ENCODE results near the gene THAP2.

Gene THAP2

GRCh38 chr12:71663561-71664410 is at the start of gene THAP2, which contains the start of gene ZFC3H1:
Gene THAP2 (plus strand): TSS chr12:71664301. CDS start chr12:71664510, 209 bp downstream.
Gene ZFC3H1 (minus strand): TSS chr12:71663848. CDS start chr12:71663610, 238 bp downstream.
- DNase-seq: peak; percentile 99

- no peak for DNase-seq
Measured at GRCh38 chr12:71621938-71622337, 42.2 kb upstream of the THAP2 start.

GRCh38 chr12:71625476-71625875 is 38.6 kb upstream of the THAP2 start:
- no peak for DNase-seq

- DNase-seq: no peak
Measured at GRCh38 chr12:71626098-71626497, 38.0 kb upstream of the THAP2 start.

DNA sequence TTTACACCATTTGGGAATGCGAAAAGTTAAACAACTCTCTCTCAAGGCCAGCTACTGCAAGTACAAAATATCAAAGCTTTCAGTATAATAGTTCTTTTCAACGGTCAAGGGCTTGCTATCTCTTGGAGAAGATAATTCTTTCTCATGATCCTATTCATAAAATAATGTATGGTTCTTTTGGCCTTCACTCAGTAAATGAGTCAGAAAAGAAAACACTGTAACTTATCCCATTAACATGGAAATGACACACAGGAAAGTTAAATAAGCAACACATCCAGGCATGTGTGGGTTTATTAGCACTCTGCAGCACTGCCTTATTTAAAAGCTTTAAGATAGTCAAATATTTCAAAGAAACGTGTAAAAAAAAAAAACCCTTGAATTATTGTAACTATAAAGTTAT is 37.3 kb upstream of the THAP2 start:
- DNase-seq: no peak

- no peak for DNase-seq
Measured at GRCh38 chr12:71627438-71628002, 36.6 kb upstream of the THAP2 start.

DNA sequence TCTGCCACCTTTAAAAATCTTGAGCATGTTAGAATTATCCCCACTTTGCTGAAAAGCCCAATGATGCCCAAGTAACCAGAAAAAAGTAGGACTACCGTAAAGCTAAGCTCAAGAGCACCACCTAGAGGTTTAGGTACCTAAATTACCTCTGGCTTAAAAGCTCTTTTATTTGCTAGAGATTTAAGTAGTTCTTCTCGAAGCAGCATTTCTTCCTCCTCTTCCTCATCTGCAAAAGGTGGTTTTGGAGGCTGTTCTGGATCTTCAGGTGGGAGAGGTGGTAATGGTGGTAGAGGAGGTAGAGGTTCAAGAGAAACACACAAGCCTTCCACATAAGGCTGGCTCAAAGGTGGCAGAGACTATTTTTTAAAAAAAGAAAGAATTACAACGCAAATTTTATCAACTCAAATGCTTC is 27.4 kb upstream of the THAP2 start:
- DNase-seq: peak; percentile 86

DNA sequence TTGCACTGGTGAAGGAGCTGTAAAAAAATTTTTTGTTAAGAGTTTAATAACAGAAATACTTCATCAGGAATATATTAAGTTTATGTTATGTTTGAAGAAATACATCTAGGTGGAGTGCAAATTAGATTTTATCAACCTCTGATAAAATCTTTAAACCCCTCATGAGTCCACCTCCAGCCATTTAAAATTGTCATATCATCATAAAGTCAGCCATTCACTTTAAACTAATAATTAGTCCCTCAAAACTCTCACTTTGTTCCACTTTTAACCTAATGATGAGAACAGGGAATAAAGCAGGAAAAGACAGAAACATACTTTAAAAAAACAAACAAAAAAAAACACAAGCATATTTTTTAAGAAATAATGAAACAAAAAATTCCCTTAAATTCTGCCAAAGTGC is 25.6 kb upstream of the THAP2 start:
- DNase-seq: no peak

DNA sequence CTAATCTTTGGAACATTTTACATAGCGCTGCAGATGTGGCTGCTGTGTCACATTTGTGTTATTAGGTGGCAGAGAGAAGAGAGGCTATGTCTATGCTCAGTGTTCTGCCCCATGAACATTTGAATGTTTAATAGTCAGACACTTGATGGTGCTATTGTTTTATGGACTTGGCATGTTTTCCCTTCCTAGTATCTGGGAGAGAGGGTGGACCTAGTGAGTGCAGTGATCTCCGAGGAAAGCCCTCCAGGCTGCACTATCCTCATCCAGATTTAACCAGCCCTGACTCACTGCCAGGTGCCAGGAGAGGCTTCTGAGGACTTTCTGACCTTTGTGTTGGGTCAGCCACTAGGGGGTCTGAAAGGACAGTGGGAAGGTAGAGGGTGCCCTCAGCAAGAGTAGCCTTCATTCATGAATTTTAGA is 24.8 kb upstream of the THAP2 start:
- peak; percentile 43 for DNase-seq

GRCh38 chr12:71640316-71640715 is 23.8 kb upstream of the THAP2 start:
- DNase-seq: no peak

- no peak for DNase-seq
Measured at GRCh38 chr12:71641390-71641789, 22.7 kb upstream of the THAP2 start.

GRCh38 chr12:71642264-71642663 is 21.8 kb upstream of the THAP2 start:
- DNase-seq: no peak

- no peak for DNase-seq
Measured at GRCh38 chr12:71645268-71645667, 18.8 kb upstream of the THAP2 start.

GRCh38 chr12:71646512-71646911 is 17.6 kb upstream of the THAP2 start:
- DNase-seq: peak; percentile 84

DNA sequence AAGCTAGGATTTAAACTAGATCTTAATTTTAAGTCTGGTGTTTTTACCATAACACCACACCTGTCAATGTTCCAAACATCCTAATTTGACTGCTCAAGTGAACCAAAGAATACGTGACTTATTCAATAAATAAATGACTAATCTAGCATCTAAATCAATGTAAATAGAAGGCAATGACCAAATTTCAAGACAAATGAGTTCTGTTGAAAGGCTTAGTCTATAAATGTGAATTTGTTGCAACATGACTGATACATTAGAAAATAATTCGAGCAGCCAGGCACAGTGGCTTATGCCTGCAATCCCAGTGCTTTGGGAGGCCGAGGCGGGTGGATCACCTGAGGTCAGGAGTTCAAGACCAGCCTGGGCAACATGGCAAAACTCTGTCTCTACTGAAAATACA is 15.6 kb upstream of the THAP2 start:
- DNase-seq: no peak

GRCh38 chr12:71649401-71649800 is 14.7 kb upstream of the THAP2 start:
- DNase-seq: no peak

DNA sequence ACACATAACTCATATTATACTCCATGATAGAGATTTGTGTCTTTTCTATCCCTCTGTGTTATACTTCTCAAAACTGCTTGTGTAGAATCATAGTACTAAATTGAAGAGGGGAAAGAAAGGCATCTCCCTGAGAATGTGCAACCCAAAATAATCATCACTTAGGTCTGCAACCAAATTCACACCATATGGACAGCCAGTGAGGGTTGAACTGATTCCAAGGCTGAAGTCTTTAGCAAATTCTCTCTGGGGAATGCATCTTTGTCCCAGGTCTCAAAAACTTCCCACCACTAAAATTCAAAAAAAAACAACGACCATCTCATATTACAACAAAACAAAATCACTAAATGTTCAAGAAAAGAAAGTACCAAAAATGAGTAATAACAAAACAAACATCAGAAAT is 11.4 kb upstream of the THAP2 start:
- DNase-seq: no peak

DNA sequence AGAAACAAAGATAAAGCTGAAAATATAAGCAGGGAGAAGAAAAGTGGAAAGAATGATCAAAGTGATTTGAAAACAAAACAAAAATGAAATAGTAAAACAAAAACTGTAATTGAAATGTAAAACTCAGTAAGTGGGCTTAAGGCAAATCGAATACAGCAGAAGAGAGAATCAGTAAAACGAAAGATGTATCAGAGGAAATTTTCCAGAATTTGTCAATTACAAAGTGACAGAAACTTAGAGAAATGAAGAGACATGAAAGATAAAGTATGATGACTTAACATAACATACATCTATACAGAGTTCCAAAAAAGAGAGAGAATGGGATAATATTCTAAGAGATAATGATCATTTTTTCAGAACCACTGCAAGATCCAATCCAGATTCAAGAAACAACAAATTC is 11.0 kb upstream of the THAP2 start:
- DNase-seq: no peak

GRCh38 chr12:71654200-71654599 is 9.9 kb upstream of the THAP2 start:
- DNase-seq: no peak

DNA sequence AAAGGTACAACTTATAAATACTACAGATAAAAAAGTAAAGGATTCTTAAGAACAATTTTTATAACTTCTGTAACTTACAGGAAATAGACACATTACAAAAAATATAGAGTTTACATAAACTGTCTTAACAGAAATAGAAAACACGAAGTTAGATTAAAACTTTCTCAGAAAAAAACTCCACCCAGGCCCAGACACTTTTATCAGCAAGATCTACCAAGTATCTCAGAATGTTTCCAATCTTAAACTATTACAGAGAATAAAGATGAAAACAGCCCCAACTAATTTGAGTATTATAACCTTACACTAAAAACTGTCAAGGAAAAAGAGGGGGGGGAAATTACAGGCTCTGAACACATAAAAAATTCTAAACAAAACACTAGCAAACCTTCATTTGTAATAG is 8.6 kb upstream of the THAP2 start:
- DNase-seq: no peak

DNA sequence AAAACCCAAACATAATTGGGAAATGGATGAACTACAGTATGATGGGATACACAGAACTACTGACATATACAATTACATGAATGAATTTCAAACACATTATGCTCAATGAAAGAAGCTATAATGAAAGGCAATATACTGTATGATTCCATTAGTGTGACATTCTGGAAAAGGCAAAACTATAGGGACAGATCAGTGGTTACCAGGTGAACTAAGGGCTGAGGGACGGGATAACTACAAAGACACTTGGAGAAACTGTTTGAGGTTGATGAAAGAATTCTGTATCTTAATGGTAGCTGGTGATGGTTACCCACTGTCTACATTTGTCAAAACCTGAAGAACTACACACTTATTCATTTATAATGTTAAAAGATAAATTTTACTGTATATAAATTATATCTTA is 8.2 kb upstream of the THAP2 start:
- no peak for DNase-seq

DNA sequence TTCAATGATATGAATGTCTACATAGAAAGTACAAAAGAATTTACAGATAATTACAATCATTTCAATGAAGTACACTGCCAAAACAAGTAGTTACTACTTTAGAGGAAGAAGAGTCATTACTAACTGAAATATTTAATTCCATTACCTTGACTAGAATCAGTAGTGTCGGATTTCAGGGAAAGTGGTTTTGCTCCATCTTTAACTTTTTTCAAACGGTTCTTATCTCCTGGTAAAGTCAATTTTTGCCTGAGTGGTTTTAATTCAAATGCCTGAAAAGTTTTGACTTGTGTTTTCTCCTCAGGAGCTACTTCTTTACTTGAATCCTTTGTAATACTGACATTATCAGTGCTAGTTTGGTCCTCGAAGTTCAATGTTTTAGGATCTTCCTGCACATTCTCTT is 7.4 kb upstream of the THAP2 start:
- no peak for DNase-seq

- DNase-seq: no peak
Measured at GRCh38 chr12:71661977-71662530, 2.0 kb upstream of the THAP2 start.

DNA sequence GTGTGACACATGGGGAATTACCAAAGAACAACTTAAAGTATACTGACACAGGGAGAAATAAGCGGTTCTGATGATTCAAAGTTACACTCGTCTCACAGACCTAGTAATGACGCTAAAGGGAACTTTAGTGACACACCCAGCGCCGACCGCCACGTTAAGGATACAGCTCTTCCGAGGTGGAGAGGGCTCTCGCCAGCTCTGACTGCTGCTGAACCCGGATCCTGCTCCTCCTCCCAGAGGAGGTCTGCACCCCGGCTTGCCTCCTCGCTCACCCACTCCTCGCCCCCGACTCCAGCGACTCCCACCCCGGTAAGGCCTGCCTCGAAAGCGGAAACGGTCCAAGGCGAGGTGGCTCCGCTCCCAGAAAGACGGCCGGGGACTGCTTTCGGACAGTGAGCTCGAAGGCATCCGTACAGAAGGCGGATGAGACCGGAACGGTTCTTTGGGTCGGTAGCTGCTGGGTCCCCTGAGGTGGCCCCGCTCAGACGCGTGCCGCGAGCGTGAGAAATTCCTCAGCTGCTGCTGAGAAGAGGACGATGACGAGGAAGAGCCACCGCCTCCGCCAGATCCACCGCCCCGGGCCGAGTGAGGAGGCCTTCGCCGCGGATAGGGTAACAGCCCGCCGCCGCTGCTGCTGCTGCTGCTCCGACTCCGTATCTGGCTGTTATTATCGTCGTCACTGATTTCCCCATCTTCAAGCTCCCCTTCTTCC is 1.1 kb upstream of the THAP2 start:
- DNase-seq: peak; percentile 68
